NCI-H2081 (cell line): Measurements from ENCODE around the gene CEP290.
"Not testable (repeated sequence)": the region's sequence is repeated elsewhere in the genome, so short reads cannot be mapped to it uniquely, and the experiment has no call there.

Experiments used
- DNase-seq, 2 experiments: peaks; one replicate each; lab custom pipeline; 2025; lab: John Stamatoyannopoulos, UW

The CEP290 gene

GRCh38 chr12:88144546-88145468, 2.9 kb upstream of the CEP290 start:
- DNase-seq = peak in 1 of 2 experiments; percentile 26

GRCh38 chr12:88144037-88144436, 2.1 kb upstream of the CEP290 start:
- peak in 1 of 2 experiments; percentile 3 for DNase-seq

- DNase-seq = peak; percentile 28 to 45
Observed at GRCh38 chr12:88142610-88142991, 713 bp upstream of the CEP290 start.

GRCh38 chr12:88141425-88141773, 489 bp downstream of the CEP290 start:
- DNase-seq = no peak

GRCh38 chr12:88139711-88140110, 2.2 kb downstream of the CEP290 start:
- not testable (repeated sequence) for DNase-seq

GRCh38 chr12:88133181-88133580, 8.7 kb downstream of the CEP290 start:
- not testable (repeated sequence) for DNase-seq

- no peak for DNase-seq
Observed at GRCh38 chr12:88132392-88132791, 9.5 kb downstream of the CEP290 start.

- no peak for DNase-seq
Observed at GRCh38 chr12:88127855-88128254, 14.0 kb downstream of the CEP290 start.

GRCh38 chr12:88127099-88127498, 14.8 kb downstream of the CEP290 start:
- no peak for DNase-seq

GRCh38 chr12:88122666-88123065, 19.2 kb downstream of the CEP290 start:
- DNase-seq = no peak

- no peak for DNase-seq
Observed at GRCh38 chr12:88113871-88114270, 28.0 kb downstream of the CEP290 start.

GRCh38 chr12:88111074-88111652, 30.7 kb downstream of the CEP290 start:
- DNase-seq = peak; percentile 46 to 64

- no peak for DNase-seq
Observed at GRCh38 chr12:88108021-88108420, 33.9 kb downstream of the CEP290 start.

- no peak for DNase-seq
Observed at GRCh38 chr12:88093573-88093972, 48.3 kb downstream of the CEP290 start.

- DNase-seq = no peak
Observed at GRCh38 chr12:88092771-88093170, 49.1 kb downstream of the CEP290 start.

- no peak for DNase-seq
Observed at GRCh38 chr12:88084210-88084609, 57.7 kb downstream of the CEP290 start.

- DNase-seq = no peak
Observed at GRCh38 chr12:88083634-88084033, 58.3 kb downstream of the CEP290 start.

- no peak for DNase-seq
Observed at GRCh38 chr12:88081247-88081646, 60.6 kb downstream of the CEP290 start.

- DNase-seq = no peak
Observed at GRCh38 chr12:88067301-88067700, 74.6 kb downstream of the CEP290 start.

GRCh38 chr12:88063375-88063774, 78.5 kb downstream of the CEP290 start:
- DNase-seq = no peak

GRCh38 chr12:88062474-88062873, 79.4 kb downstream of the CEP290 start:
- no peak for DNase-seq

GRCh38 chr12:88058719-88059077, 83.2 kb downstream of the CEP290 start:
- no peak for DNase-seq

GRCh38 chr12:88057994-88058718, 83.7 kb downstream of the CEP290 start:
- DNase-seq = no peak
